Measurements from ENCODE around the gene LIMK2.
A peak's percentile ranks its signal among the peaks of the same experiment; 100 is the strongest.
"Not testable (repeated sequence)": the region's sequence is repeated elsewhere in the genome, so short reads cannot be mapped to it uniquely, and the experiment has no call there.

LIMK2 gene

GRCh38 chr22:31244046-31244942, 32.2 kb downstream of the LIMK2 start:
- DNase-seq (ENCODE audit: low read depth in 2 of 2): no peak

GRCh38 chr22:31244943-31245451, 32.9 kb downstream of the LIMK2 start:
- no peak for DNase-seq (ENCODE audit: low read depth in 2 of 2)

GRCh38 chr22:31245998-31246397, 33.9 kb downstream of the LIMK2 start:
- not testable (repeated sequence) for DNase-seq (ENCODE audit: low read depth in 2 of 2)

GRCh38 chr22:31246687-31247086, 34.6 kb downstream of the LIMK2 start:
- DNase-seq (ENCODE audit: low read depth in 2 of 2): no peak

- DNase-seq (ENCODE audit: low read depth in 2 of 2): no peak
Measured at GRCh38 chr22:31247726-31248125, 35.6 kb downstream of the LIMK2 start.

- DNase-seq (ENCODE audit: low read depth in 2 of 2): peak; percentile 9 to 38
Measured at GRCh38 chr22:31248138-31248745, 36.1 kb downstream of the LIMK2 start.

- no peak for DNase-seq (ENCODE audit: low read depth in 2 of 2)
Measured at GRCh38 chr22:31248965-31249958, 37.2 kb downstream of the LIMK2 start.

- DNase-seq (ENCODE audit: low read depth in 2 of 2): no peak
Measured at GRCh38 chr22:31250740-31251600, 38.9 kb downstream of the LIMK2 start.

GRCh38 chr22:31253949-31254348, 41.9 kb downstream of the LIMK2 start:
- no peak for DNase-seq (ENCODE audit: low read depth in 2 of 2)

- DNase-seq (ENCODE audit: low read depth in 2 of 2): no peak
Measured at GRCh38 chr22:31259798-31260473, 47.8 kb downstream of the LIMK2 start.

GRCh38 chr22:31260474-31260856, 48.4 kb downstream of the LIMK2 start:
- DNase-seq (ENCODE audit: low read depth in 2 of 2): no peak

GRCh38 chr22:31262312-31263133, 50.4 kb downstream of the LIMK2 start:
- DNase-seq (ENCODE audit: low read depth in 2 of 2): no peak

GRCh38 chr22:31263896-31264640, 52.0 kb downstream of the LIMK2 start:
- no peak for DNase-seq (ENCODE audit: low read depth in 2 of 2)

GRCh38 chr22:31268281-31268680, 56.2 kb downstream of the LIMK2 start:
- no peak for DNase-seq (ENCODE audit: low read depth in 2 of 2)

- no peak for DNase-seq (ENCODE audit: low read depth in 2 of 2)
Measured at GRCh38 chr22:31269892-31270579, 57.9 kb downstream of the LIMK2 start.

- DNase-seq (ENCODE audit: low read depth in 2 of 2): no peak
Measured at GRCh38 chr22:31271026-31271425, 58.9 kb downstream of the LIMK2 start.

- DNase-seq (ENCODE audit: low read depth in 2 of 2): no peak
Measured at GRCh38 chr22:31271485-31271884, 59.4 kb downstream of the LIMK2 start.
